ENCODE results near the gene MRPL38.

Gene MRPL38

DNA sequence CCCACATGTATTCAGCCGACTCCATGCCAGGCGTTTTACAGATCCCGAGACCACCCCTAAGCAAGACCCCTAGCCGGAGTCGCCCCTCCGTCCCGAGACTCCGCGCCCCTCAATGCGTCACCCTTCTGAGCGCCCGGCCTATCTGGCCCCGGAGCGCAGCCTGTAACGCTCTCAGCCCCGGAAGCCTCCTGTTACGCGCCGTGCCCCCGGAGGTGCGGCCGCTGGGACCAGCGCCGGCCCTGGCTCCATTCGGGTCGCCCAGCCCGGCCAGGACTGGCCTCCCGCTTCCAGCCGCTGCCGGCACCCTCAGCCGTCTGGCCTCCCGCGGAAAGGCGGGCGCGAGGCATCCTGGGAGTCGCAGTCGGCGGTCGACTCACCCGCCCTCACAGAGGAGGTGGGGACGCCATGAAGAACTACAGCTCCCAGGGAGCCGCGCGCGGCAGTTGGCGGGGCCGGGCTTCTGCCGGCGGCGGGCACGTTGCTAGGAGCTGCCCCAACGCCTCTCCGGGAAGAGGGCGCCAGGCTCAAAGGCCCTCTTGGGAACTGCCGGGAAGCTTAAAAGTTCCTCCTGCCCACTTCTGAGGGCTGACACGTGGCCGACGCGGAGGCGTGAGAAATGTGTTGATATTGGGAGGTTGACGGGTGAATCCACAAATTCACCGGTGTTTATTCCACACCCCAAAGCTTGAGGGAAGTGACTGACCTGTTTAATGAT is 36.2 kb upstream of the MRPL38 start, which contains the start of gene FBF1:
FBF1 (minus strand) TSS at position 316 of the 715 bp plus-strand sequence. CDS start 2,893 bp downstream, outside the sequence.
- H3K9me3 ChIP-seq (ENCODE audit: insufficient read depth, low read length, severe bottlenecking) = no peaks in the 10 kb centered on the region
- peak within 1 kb of the TSS; percentile 90 for H3K4me2 ChIP-seq (ENCODE audit: insufficient read depth, low read length)
- peak; percentile 99 for ATAC-seq (ENCODE audit: insufficient read depth, low read depth)
- H3K27ac ChIP-seq (ENCODE audit: low read length) = peak within 1 kb of the TSS; percentile 89
- H3K4me1 ChIP-seq (ENCODE audit: insufficient read depth, low read length) = peaks cover 17% of the 10 kb centered on the region
- H3K36me3 ChIP-seq (ENCODE audit: insufficient read depth, low read length) = peaks cover 2% of the 10 kb centered on the region
- peak within 1 kb of the TSS; percentile 92 for H2AFZ ChIP-seq (ENCODE audit: low read depth, low read length)
- H4K20me1 ChIP-seq (ENCODE audit: insufficient read depth, low read length) = no peaks in the 10 kb centered on the region
- DNase-seq = peak; percentile 92
- peaks cover 6% of the 10 kb centered on the region for H3K79me2 ChIP-seq (ENCODE audit: insufficient read depth, low read length)
- peak within 1 kb of the TSS; percentile 98 for H3K9ac ChIP-seq (ENCODE audit: low read depth, low read length)
- peak within 1 kb of the TSS; percentile 96 to 98 for H3K4me3 ChIP-seq (ENCODE audit: low read depth in 1 of 2, low read length in 2 of 2)
- no peak for TF ChIP-seq EZH2 (IDR thresholded peaks at IDR 0.05; ENCODE audit: borderline replicate concordance, low read depth, low read length, severe bottlenecking)
- TF ChIP-seq, protein P1, sequence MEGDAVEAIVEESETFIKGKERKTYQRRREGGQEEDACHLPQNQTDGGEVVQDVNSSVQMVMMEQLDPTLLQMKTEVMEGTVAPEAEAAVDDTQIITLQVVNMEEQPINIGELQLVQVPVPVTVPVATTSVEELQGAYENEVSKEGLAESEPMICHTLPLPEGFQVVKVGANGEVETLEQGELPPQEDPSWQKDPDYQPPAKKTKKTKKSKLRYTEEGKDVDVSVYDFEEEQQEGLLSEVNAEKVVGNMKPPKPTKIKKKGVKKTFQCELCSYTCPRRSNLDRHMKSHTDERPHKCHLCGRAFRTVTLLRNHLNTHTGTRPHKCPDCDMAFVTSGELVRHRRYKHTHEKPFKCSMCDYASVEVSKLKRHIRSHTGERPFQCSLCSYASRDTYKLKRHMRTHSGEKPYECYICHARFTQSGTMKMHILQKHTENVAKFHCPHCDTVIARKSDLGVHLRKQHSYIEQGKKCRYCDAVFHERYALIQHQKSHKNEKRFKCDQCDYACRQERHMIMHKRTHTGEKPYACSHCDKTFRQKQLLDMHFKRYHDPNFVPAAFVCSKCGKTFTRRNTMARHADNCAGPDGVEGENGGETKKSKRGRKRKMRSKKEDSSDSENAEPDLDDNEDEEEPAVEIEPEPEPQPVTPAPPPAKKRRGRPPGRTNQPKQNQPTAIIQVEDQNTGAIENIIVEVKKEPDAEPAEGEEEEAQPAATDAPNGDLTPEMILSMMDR (IDR thresholded peaks at IDR 0.05; ENCODE audit: borderline replicate concordance, extremely low read depth, low read length, poor library complexity, severe bottlenecking) = no peak
- H3K27me3 ChIP-seq (ENCODE audit: insufficient read depth, low read length, poor library complexity) = no peaks in the 10 kb centered on the region

DNA sequence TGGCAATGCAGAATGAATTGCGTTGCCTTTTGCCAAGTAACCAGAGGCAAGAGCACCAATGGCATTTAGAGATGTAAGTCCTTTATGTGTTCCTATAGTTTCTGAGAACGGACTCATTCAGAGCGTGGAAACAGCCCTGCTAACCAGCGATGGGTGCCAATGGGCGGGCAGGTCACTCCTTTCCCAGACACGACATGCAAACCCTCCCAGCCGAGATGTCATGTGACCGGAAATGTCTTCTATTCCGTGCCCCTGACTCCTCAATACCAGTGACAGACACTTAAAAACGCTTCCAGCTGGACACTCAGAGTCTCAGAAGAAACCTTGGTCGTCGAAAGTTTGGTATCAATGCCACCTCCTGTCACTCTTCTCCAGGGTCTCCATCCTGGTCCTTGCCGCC is 33.0 kb upstream of the MRPL38 start:
- Histone ChIP-seq H3K27me3 (ENCODE audit: insufficient read depth, low read length, poor library complexity) (no peaks in the 10 kb centered on the region), H3K4me1 (ENCODE audit: insufficient read depth, low read length) (peaks cover 17% of the 10 kb centered on the region), H3K27ac (ENCODE audit: low read length) (no peak overlapping the region), H3K4me3 (ENCODE audit: low read depth in 1 of 2, low read length in 2 of 2) (no peak overlapping the region), H3K4me2 (ENCODE audit: insufficient read depth, low read length) (no peak overlapping the region), H3K36me3 (ENCODE audit: insufficient read depth, low read length) (no peaks in the 10 kb centered on the region; the same call in 1 of the 2 replicates), H3K79me2 (ENCODE audit: insufficient read depth, low read length) (peaks cover 6% of the 10 kb centered on the region), H4K20me1 (ENCODE audit: insufficient read depth, low read length) (no peaks in the 10 kb centered on the region), H2AFZ (ENCODE audit: low read depth, low read length) (no peak overlapping the region), H3K9ac (ENCODE audit: low read depth, low read length) (no peak overlapping the region), H3K9me3 (ENCODE audit: insufficient read depth, low read length, severe bottlenecking) (no peaks in the 10 kb centered on the region)
- TF ChIP-seq, protein P1 (IDR thresholded peaks at IDR 0.05; ENCODE audit: borderline replicate concordance, extremely low read depth, low read length, poor library complexity, severe bottlenecking) = no peak
- no peak for TF ChIP-seq EZH2 (IDR thresholded peaks at IDR 0.05; ENCODE audit: borderline replicate concordance, low read depth, low read length, severe bottlenecking)
- DNase-seq (no peak), ATAC-seq (ENCODE audit: insufficient read depth, low read depth) (no peak)

DNA sequence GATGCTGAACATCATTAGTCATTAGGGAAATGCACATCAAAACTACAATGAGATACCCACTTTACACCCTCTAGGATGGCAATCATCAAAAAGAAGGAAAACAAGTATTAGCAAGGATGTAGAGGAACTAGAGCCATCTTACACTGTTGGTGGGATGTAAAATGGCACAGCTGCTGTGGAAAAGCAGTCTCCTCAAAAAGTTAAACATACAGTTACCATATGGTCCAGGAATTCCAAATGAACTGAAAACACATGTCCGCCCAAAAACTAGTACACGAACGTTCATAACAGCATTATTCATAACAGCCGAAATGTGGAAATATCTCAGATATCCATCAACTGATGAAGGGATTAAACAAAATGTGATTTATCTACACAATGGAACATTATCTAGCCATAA is 29.1 kb upstream of the MRPL38 start:
- Histone ChIP-seq H2AFZ (ENCODE audit: low read depth, low read length) (no peak overlapping the region), H4K20me1 (ENCODE audit: insufficient read depth, low read length) (no peaks in the 10 kb centered on the region), H3K27me3 (ENCODE audit: insufficient read depth, low read length, poor library complexity) (no peaks in the 10 kb centered on the region), H3K27ac (ENCODE audit: low read length) (no peak overlapping the region), H3K4me1 (ENCODE audit: insufficient read depth, low read length) (no peaks in the 10 kb centered on the region), H3K9me3 (ENCODE audit: insufficient read depth, low read length, severe bottlenecking) (no peaks in the 10 kb centered on the region), H3K79me2 (ENCODE audit: insufficient read depth, low read length) (no peaks in the 10 kb centered on the region), H3K4me2 (ENCODE audit: insufficient read depth, low read length) (no peak overlapping the region), H3K4me3 (ENCODE audit: low read depth in 1 of 2, low read length in 2 of 2) (no peak overlapping the region), H3K36me3 (ENCODE audit: insufficient read depth, low read length) (no peaks in the 10 kb centered on the region), H3K9ac (ENCODE audit: low read depth, low read length) (no peak overlapping the region)
- DNase-seq = no peak
- no peak for ATAC-seq (ENCODE audit: insufficient read depth, low read depth)
- TF ChIP-seq, protein P1 (IDR thresholded peaks at IDR 0.05; ENCODE audit: borderline replicate concordance, extremely low read depth, low read length, poor library complexity, severe bottlenecking) = no peak
- no peak for TF ChIP-seq EZH2 (IDR thresholded peaks at IDR 0.05; ENCODE audit: borderline replicate concordance, low read depth, low read length, severe bottlenecking)

All from DND-41 (cell line).